GM13976 (cell line): ENCODE results near the gene FNIP1.

ENCODE experiments used
- DNase-seq: peaks from one replicate; pipeline ENCODE4 v3.0.0; 2012; ENCODE audit warnings: low spot score
- in situ Hi-C: fragments of 300-500 bp; cut with MboI; formaldehyde crosslinking; loops from one replicate; pipeline ENCODE4 v1.12.0; 2022; ENCODE audit warnings: low sequenced_read_pairs, mixed read lengths, inconsistent platforms; ENCODE audit not compliant: unreplicated experiment
- TF ChIP-seq, protein P1 (sequence below): IDR thresholded peaks from 2 replicates; pipeline ENCODE4 v1.5.1; 2012; ENCODE audit warnings: borderline replicate concordance, mild to moderate bottlenecking; ENCODE audit not compliant: insufficient read depth; ENCODE audit errors: extremely low read depth, missing control alignments, control extremely low read depth

Gene FNIP1

DNA sequence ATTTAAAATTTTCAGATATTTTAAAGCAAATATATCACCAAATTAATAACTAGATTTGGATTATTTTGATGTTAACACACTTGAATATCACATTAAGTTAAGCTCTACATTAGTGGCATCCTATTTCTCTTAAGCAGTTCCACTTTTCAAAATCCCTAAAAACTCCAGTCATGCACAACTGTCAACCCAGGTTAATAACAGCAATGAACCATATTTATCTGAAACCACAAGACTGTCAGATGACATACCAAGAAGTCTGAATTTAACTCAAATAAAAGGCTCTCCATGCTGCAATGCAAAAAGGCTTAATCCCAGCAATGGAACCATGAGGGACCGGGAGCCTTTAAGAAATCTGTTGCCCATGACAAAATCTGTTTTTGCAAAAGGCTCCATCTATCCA is 27.5 kb downstream of the FNIP1 start:
- TF ChIP-seq, protein P1, sequence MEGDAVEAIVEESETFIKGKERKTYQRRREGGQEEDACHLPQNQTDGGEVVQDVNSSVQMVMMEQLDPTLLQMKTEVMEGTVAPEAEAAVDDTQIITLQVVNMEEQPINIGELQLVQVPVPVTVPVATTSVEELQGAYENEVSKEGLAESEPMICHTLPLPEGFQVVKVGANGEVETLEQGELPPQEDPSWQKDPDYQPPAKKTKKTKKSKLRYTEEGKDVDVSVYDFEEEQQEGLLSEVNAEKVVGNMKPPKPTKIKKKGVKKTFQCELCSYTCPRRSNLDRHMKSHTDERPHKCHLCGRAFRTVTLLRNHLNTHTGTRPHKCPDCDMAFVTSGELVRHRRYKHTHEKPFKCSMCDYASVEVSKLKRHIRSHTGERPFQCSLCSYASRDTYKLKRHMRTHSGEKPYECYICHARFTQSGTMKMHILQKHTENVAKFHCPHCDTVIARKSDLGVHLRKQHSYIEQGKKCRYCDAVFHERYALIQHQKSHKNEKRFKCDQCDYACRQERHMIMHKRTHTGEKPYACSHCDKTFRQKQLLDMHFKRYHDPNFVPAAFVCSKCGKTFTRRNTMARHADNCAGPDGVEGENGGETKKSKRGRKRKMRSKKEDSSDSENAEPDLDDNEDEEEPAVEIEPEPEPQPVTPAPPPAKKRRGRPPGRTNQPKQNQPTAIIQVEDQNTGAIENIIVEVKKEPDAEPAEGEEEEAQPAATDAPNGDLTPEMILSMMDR = no peak
- no peak for DNase-seq
- in situ Hi-C loops = no loop called here

DNA sequence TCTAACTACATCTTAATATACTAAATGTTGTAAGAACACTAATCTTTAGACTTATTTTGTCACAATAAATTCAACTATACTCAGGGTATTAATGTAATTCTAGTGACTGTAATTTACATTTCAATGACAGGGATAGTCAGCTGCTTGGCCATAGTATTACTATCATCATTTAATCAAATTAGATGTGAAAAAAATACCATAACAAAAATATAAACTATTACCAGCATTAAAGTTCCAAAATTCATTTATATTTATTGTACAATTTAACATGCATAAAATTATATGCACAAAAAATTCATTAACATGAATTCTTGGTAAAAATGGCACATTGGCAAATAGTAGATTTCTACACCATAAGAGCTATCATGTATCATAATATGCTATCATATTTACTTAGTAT is 28.9 kb downstream of the FNIP1 start:
- in situ Hi-C loops = no loop called here
- TF ChIP-seq, protein P1 = no peak
- no peak for DNase-seq

DNA sequence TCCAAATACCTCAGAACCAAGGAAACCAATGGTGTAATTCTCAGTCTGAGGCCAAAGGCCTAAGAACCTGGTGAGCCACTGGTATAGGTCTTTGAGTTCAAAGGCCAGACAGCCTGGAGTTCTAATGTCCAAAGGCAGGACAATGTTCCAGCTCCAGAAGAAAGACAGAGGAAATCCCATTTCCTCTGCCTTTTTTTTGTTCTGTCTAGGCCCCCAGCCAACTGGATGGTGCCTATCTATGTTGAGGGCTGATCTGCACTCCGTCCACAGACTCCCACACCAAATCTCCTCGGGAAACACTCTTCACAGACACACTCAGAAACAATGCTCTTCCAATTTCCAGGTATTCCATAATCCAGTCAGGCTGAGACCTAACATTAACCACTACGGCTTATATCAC is 30.1 kb downstream of the FNIP1 start:
- in situ Hi-C loops = no loop called here
- TF ChIP-seq, protein P1 = no peak
- DNase-seq = no peak

DNA sequence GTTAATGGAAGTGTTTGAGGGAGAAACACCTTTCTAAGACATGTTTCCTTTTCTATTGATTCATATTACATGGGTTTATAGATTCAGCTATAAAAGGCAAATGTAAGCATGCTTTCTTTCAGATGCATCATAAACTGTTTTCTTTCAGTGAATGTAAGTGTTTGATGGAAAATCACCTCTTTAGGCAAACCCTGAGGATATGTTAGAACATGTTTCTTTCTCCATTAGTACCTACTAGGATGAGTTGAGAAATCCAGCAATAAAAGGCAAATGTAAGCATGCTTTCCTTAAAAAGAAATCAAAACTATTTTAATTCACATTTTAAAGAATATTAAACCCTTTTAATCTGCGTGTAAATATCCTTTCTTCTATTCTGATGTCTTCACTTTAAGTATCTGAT is 31.6 kb downstream of the FNIP1 start:
- TF ChIP-seq, protein P1 = no peak
- DNase-seq = no peak
- in situ Hi-C loops = no loop called here

DNA sequence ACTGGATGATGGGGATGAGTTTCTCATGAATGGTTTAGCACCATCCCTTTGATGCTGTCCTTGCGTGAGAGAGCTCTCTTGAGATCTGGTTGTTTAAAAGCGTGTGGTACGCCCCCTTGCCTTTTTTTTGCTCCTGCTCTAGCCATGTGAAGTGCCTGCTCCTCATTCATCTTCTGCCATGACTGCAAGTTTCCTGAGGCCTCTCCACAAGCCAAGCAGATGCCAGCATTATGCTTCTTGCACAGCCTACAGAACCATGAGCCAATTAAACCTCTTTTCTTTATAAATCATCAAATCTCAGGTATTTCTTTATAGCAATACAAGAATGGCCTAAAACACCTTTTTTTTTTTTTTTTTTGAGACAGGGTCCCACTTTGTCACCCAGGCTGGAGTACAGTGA is 32.8 kb downstream of the FNIP1 start:
- in situ Hi-C loops = no loop called here
- TF ChIP-seq, protein P1 = no peak
- DNase-seq = no peak

DNA sequence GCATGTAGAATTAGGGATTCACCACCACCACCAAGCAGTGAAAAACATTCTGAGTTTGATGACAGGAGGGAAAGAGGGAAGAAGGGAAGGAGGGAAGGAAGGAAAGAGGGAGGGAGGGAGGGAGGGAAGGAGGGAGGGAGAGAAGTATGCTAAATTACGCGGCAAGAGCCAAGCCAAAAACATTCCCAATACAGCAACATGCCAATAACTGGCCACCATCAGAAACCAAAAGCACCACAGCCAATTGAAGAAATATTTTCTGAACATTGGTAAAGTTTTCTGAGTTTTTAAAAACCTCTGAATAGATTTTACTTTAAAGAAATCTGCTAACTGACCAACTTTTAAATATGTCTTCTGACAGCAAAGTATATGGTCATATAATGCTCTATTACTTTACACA is 36.0 kb downstream of the FNIP1 start:
- TF ChIP-seq, protein P1 = no peak
- no peak for DNase-seq
- in situ Hi-C loops = no loop called here

DNA sequence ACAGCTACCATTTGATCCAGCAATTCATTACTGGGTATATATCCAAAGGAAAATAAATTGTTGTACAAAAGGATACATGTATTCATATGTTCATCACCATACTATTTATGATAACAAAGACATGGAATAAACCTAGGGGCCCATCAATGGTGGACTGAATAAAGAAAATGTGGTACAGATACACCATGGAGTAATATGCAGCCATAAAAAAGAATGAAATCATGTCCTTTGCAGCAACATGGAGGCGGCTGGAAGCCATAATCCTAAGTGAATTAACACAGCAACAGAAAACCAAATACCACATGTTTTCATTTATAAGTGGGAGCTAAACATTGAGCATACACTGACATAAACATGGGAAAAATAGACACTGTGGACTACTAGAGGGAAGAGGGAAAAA is 37.1 kb downstream of the FNIP1 start:
- no peak for DNase-seq
- in situ Hi-C loops = no loop called here
- TF ChIP-seq, protein P1 = no peak
